HG03045 (cell line): ENCODE data around the gene ZNF804B.

ENCODE experiments used
- ATAC-seq: cut with Tn5 transposase; IDR thresholded peaks from one replicate; pipeline ENCODE4 v1.9.1; 2021; ENCODE audit warnings: mild to moderate bottlenecking, moderate library complexity; ENCODE audit not compliant: unreplicated experiment

ZNF804B gene

DNA sequence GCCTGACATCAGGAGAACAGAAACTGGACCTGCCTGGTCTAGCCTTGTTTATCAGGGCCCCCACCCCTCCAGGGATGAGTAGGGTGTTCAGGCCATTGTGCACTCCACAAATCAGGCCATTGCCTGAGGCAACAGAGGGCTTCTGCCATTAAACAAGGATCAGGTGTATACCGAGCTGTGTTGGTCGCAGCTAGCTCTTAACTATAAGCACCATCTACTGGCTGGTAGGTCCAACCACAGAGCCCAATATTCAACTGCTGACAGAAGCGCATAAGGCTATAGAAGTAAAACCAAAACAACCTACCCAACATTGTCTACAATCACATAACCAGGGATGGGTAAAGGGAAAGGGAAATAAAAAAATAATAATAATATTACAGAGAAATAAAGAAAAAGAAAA lies 487.7 kb downstream of the ZNF804B start:
- ATAC-seq, result no peak

DNA sequence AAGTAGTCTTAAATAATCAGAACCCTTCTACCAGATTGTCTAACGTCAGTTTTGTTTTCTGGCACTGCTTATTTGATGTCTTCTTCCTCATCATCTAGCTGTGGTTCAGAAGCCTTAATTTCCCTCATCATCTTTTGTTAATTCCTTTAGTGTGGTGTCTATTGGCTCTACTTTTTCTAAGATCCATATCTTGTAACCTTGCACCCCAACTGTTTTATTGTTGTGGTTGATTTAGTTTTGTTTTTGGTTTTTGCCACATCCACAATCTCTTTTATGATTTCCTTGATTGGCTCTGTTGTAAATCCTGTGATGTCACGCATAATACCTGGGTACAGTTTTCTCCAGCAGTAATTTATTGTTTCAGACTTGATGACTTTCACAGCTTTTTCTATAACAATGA lies 499.6 kb downstream of the ZNF804B start:
- no peak for ATAC-seq

DNA sequence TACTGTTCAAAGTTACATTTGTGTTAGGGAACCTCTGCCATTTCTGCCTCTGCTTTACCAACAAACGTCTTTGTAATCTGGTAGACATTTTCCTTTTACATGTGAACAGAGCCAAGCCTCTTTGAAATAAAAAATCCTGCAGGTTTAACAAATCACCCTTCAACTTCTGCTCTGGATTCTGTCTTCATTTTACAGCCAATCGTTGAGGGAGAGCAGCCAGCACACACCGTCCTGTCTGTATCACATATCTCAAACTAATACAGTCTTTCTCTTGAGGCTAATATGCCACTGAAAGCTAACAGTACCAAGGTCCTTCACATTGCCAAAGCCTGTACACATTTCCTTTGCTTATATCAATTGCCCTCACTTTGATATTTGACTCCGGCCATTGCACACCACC lies 504.6 kb downstream of the ZNF804B start:
- no peak for ATAC-seq

DNA sequence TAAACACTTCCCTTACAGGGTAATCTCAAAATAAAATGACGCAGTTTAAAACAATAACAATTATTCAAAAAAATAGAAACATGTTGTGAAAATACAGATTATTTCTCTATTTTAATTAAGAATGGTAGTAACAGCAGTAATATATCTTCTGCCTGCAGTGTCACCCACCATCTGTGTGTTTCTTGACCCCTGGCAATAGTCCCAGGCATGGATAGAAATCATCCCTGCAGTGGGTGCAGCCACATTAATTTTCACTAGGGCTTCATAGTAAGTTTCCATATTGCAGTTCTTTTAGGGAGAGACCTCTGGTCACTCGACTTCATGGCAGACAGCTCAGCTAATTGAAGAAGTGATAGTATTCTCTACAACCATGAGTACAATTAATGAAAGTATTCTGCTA lies 506.1 kb downstream of the ZNF804B start:
- no peak for ATAC-seq

DNA sequence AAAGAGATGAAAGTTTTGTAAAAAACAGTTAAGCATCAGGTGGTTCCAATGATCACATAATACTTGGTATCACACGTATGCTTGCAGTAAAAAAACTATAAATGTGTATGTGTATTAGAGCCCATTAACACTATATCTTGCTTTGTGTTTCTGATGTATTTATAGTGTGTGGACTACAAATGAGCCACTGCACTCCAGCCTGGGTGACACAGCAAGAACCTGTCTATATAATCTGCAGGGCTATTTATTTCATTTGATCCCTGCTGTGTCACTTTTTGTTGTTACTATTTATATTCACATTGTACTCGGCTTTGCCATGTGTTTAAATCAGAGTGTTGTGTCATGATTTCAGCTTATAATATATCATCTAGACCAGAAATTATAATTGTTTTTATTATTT lies 523.8 kb downstream of the ZNF804B start:
- no peak for ATAC-seq

DNA sequence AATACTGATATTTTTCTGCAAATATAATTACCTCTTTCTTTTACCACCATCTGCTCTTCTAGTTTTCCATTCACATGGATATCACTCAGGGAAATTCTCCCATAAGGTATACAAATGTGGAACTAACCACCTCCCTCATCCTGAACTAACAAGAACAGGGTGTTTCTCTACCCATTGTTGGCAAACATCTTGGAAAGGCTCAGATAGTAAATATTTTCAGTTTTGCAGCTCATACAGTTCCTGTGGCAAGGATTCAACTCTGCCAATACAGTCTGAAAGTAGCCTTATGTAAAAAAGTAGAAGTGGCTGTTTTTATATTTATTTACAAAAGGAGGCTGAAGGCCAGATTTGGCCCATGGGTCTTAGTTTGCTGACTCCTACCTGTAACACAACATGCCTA lies 549.0 kb downstream of the ZNF804B start:
- ATAC-seq, result no peak

DNA sequence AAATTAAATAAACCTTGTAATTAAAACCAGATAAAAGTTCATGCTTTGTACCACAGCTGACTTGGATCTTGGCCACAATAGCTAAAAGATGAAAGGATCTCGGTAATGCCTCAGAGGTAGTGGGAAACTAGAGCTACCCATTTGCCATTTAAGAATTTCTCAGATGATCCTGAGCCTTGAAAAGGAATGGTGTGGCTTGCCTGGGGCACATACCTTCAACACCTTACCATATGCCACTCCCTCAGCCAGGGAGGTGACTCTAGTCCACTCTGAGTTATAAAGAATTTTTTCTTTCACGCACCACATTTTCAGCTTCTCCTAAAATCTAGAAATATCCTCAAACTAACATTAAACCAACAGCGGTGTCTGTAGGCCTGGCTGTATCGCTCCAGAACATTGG lies 552.4 kb downstream of the ZNF804B start:
- ATAC-seq, result no peak

DNA sequence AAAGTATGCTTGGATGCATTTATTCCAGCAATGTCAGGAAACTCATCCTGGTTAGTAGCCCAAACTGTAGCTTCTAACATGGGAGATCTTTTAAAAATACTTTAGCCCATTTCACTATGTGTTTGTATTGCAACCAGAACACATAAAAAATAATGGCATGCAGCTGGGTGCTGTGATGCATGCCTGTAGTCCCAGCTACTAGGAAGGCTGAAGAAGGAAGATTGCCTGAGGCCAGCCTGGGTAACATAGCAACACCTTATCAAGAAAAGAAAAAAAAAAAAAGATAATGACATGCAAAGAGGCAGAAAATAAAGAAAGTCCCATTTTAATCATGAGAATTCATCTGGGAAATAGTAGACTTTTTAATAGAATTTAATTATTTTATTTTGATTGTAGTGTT lies 553.1 kb downstream of the ZNF804B start:
- no peak for ATAC-seq

DNA sequence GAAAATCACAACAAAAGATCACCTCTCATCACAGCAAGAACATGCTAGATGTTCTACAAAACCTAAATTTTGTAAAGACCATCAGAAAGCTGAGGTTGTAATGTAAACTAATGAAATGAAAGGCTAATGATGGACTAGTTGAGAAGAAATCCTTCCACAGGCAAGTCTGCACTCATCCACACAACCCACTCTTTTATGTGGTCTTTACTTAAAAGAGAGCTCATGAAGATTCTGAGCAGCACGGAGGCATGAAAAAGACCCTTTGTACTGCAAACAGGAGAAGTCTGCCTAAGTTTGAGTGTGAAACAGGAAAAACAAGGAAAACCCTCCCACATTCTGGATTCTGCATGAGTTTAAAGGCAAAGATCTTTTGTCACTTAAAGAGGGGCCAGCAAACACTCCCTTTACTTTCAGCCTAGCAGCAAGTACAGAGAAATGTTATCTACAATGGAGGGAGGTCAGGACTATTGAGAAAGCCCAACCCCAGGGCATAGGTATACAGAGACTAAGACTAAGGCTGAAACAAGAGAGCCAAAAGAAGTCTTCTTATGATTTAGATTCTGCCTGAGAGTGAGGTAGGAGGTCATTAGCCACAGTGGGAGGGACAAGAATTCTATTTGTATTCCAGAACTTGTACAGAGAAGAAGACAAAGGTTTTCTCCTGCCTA lies 557.2 kb downstream of the ZNF804B start:
- no peak for ATAC-seq

DNA sequence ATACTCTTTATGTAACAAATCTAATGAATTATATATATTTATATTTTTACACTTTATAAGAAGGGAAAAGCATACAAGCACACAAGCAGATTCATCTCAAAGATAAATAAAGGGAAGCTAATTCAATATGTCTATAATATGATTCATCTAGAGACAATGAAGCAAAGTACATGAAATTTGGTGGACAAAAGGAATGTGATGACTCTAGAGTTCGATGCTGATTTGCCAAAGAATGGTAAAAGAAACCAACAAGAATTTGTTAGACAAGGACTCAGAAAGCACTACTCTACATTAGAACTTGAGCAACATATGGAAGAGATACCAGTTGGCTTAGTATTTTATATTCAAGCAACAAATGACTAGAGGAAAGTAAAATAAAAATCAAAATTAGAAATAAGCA lies 572.5 kb downstream of the ZNF804B start:
- ATAC-seq, result no peak

DNA sequence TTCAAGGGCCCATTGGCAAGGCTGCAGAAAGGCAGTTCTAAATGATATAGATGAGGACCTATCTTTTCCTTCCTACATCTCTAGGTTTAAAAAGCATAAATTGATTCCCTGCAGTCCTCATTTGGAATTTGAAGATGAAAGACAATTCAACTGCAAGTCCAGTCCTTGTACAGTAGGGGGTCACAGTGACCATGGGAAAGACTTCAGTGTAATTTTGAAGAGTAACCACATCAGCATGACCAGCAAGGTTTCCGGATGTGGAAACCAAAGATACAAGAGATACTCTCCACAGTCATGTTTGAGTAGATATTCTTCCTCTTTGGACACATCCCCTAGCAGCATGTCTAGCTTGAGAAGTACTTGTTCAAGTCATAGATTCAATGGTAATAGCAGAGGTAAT lies 575.3 kb downstream of the ZNF804B start:
- no peak for ATAC-seq

DNA sequence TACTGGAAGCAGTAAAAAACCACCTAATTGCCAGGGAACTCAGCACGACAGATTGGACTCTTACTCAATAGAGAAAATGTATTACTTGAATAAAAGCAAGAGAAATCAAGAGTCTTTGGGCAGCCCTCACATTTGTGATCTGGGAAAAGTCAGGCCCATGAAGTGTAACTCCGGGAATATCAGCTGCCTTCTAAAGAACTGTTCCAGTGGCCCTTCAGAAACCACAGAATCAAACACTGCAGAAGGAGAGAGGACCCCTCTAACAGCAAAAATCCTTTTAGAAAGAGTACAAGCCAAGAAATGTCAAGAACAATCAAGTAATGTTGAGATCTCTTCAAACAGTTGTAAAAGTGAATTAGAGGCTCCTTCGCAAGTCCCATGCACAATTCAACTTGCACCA lies 576.0 kb downstream of the ZNF804B start:
- ATAC-seq, result no peak

DNA sequence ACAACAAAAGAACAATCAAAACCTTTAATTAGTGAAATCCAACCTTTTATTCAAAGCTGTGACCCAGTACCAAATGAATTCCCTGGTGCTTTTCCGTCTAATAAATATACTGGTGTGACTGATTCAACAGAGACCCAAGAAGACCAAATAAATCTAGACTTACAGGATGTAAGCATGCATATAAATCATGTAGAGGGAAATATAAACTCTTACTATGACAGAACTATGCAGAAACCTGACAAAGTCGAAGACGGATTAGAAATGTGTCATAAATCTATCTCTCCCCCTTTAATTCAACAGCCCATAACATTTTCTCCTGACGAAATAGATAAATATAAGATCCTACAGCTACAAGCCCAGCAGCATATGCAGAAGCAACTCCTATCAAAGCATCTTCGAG lies 576.6 kb downstream of the ZNF804B start:
- ATAC-seq, result no peak

DNA sequence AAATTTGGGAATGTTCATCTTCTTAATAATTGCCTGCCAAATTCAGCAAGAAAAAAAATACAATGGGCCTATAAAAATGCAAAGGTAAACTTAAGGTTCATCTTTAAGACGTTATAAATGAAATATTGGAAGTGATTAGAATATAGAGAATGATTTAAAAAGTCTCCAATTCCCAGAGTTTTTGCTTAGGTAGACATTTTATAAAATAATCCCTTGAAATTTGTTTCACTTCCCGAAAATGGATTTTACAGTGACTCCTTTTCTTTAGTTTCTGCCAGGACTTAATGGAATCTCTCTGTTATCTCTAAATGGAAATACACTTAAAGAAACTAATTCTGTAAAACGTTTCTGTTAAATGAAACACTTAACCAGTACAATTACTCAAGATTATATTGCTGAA lies 580.2 kb downstream of the ZNF804B start:
- ATAC-seq, result no peak

DNA sequence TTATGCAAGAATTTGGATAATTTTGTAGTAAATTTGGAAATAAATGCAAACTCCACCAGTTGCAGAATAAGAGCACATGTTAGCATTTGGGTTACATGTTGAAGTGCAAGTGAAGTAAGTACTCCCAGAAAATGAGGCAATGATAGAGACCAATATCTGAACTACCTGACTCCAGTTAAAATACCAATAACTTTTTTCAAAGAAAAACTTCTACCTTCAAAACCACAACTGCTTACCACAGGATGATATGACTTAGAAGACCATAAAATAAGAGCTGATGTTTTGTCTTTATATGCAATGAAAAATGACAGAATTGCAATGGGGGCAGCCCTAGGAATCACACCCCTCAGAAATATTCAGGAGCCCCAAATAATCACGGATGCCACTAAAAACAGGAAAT lies 597.6 kb downstream of the ZNF804B start:
- no peak for ATAC-seq

DNA sequence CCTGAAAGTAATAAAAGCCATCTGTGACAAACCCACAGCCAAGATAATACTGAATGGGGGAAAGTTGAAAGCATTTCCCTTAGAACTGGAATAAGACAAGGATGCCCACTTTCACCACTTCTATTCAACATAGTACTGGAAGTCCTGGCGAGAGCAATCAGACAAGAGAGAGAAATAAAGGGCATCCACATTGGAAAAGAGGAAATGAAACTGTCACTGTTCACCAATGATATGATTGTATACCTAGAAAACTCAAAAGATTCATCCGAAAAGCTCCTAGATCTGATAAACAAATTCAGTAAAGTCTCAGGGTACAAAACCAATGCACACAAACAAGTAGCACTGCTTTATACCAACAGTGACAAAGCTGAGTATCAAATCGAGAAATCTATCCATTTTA lies 617.7 kb downstream of the ZNF804B start:
- ATAC-seq, result no peak

DNA sequence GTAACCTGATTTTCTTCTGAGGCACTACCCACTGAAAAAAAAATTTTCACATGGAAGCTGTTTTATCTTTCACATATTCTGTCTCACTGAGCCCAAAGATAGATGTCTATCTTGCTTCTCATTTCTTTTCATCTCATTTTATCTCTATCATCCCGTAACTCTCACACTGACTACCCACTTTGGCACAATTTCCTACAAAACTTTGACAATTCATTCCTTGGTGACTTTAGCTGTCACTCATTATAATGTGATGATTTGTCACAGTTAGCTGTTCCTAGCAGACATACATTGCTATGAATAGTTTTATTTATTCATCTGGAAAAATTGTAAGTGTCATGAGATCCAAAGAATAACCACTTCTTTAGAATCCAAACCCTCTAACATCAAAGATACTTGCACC lies 625.9 kb downstream of the ZNF804B start:
- no peak for ATAC-seq
